B cell (primary cell): ENCODE results near the gene SP100.

Experiments used
- EZH2 ChIP-seq: IDR thresholded peaks from 2 replicates; pipeline ENCODE4 v1.6.1; 2012; ENCODE audit warnings: borderline replicate concordance, low read depth, mild to moderate bottlenecking, moderate library complexity, low read length; ENCODE audit not compliant: insufficient read depth, poor library complexity, severe bottlenecking
- TF ChIP-seq, protein P1 (sequence below): fragments of 200-600 bp; IDR thresholded peaks from one replicate; pipeline ENCODE4 v1.8.0; 2022; ENCODE audit warnings: antibody characterized with exemption, mild to moderate bottlenecking

DNA sequence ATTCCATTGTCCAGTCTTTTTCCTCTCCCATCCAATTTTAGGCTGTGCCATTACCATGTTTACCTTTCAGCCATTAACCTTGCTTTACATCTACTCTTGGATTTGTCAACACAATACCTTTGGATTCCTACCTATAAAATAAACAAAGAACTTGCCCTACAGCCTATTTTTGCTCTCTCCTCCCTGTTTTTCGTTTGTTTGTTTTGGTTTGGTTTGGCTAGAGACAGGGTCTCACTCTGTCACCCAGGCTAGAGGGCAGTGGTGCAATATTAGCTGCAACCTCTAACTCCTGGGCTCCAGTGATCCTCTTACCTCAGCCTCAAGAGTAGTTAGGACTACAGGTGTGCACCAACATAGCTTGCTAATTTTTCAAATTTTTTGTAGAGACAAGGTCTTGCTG lies 76.1 kb downstream of the SP100 start:
- TF ChIP-seq, protein P1, sequence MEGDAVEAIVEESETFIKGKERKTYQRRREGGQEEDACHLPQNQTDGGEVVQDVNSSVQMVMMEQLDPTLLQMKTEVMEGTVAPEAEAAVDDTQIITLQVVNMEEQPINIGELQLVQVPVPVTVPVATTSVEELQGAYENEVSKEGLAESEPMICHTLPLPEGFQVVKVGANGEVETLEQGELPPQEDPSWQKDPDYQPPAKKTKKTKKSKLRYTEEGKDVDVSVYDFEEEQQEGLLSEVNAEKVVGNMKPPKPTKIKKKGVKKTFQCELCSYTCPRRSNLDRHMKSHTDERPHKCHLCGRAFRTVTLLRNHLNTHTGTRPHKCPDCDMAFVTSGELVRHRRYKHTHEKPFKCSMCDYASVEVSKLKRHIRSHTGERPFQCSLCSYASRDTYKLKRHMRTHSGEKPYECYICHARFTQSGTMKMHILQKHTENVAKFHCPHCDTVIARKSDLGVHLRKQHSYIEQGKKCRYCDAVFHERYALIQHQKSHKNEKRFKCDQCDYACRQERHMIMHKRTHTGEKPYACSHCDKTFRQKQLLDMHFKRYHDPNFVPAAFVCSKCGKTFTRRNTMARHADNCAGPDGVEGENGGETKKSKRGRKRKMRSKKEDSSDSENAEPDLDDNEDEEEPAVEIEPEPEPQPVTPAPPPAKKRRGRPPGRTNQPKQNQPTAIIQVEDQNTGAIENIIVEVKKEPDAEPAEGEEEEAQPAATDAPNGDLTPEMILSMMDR, result no peak
- TF ChIP-seq EZH2, result no peak
